ENCODE results near the gene IRX3.

DNA sequence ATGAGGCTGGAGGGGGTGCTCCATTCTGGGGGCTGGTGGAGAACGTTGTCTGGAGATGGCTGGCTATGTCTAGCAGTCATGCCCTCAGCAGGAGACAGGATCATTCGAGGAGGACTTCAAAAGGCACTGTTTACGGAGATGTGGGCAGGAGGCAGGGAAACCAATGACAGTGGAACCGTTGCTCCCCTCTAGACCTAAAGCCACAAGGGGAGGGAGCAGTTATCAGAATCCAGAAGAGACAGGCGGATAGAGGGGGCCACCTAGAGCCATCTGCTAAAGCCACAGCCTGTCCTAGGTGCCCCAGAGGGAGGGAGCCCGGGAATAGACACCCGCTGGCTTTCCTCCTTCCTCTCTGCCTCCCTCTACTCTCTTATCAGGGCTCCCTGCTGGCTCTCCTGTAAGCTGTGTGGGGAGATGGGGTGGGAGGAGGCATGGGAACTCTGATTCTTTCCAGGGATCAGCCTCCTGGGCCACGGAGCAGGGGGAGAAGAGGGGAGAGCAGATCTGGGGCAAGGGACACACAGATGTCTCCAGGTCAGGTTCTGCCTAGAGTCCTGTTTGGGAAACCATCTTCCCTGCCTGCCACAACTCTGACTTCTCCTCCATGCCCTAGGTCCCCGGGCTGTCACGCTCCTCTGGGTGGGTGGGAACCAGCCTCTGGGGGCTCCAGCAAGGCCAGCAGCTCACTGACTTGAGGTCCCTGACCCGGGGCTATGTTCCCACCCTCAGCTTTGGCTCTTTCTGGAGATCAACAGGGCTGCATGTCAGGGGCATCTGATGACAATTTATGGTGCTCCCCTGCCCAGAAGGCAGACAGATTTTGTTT is 42.3 kb downstream of the IRX3 start:
- TF ChIP-seq, protein P1, sequence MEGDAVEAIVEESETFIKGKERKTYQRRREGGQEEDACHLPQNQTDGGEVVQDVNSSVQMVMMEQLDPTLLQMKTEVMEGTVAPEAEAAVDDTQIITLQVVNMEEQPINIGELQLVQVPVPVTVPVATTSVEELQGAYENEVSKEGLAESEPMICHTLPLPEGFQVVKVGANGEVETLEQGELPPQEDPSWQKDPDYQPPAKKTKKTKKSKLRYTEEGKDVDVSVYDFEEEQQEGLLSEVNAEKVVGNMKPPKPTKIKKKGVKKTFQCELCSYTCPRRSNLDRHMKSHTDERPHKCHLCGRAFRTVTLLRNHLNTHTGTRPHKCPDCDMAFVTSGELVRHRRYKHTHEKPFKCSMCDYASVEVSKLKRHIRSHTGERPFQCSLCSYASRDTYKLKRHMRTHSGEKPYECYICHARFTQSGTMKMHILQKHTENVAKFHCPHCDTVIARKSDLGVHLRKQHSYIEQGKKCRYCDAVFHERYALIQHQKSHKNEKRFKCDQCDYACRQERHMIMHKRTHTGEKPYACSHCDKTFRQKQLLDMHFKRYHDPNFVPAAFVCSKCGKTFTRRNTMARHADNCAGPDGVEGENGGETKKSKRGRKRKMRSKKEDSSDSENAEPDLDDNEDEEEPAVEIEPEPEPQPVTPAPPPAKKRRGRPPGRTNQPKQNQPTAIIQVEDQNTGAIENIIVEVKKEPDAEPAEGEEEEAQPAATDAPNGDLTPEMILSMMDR (IDR thresholded peaks at IDR 0.05) = no peak
- TF ChIP-seq POLR2A (IDR thresholded peaks at IDR 0.05) = no peak
